Lung (tissue), 12 donors: ENCODE measurements around the gene ALK. TPM values are rescaled to one million over a fixed set of nuclear protein-coding genes. Genes with fewer than 3 reads are reported as not detected.

Experiments
- ATAC-seq: fragments of 200-7000 bp; cut with Tn5 transposase; one replicate; pipeline ENCODE4 v1.9.1; 2020; ENCODE audit warnings: moderate number of reproducible peaks; ENCODE audit not compliant: insufficient read depth, low FRiP score
- DNase-seq, 3 donors: peaks; one replicate each; pipeline ENCODE4 v3.0.0-alpha.2; 2013 to 2017
- H3K27ac ChIP-seq, 2 donors: one replicate each; pipeline ENCODE4 v1.5.1; 2013; ENCODE audit warnings: mild to moderate bottlenecking in 2 of 2, moderate library complexity in 2 of 2, control low read depth in 1 of 2, inconsistent platforms in 1 of 2, low read depth in 1 of 2, low read length in 1 of 2
- H3K27me3 ChIP-seq, 3 donors: one replicate each; pipeline ENCODE4 v1.5.1; 2013; ENCODE audit warnings: low read length in 2 of 3; ENCODE audit not compliant: control insufficient read depth in 3 of 3, insufficient read depth in 3 of 3
- H3K36me3 ChIP-seq, 4 donors: one replicate each; pipeline ENCODE4 v1.5.1; 2013; ENCODE audit warnings: low read length in 4 of 4, mild to moderate bottlenecking in 1 of 4, moderate library complexity in 1 of 4; ENCODE audit not compliant: control insufficient read depth in 4 of 4, insufficient read depth in 4 of 4
- H3K4me1 ChIP-seq, 5 donors: one replicate each; pipeline ENCODE4 v1.5.1; 2013; ENCODE audit warnings: low read length in 5 of 5, mild to moderate bottlenecking in 2 of 5, moderate library complexity in 1 of 5; ENCODE audit not compliant: control insufficient read depth in 5 of 5, insufficient read depth in 5 of 5
- H3K4me3 ChIP-seq: one replicate; pipeline ENCODE4 v1.5.1; 2013; ENCODE audit warnings: mild to moderate bottlenecking, control low read depth, moderate library complexity
- H3K9ac ChIP-seq, 2 donors: one replicate each; pipeline ENCODE4 v1.5.1; 2013; ENCODE audit warnings: low read length in 2 of 2, control low read depth in 1 of 2; ENCODE audit not compliant: insufficient read depth in 1 of 2
- H3K9me3 ChIP-seq, 4 donors: one replicate each; pipeline ENCODE4 v1.5.1; 2013; ENCODE audit warnings: low read length in 3 of 4, mild to moderate bottlenecking in 1 of 4, moderate library complexity in 1 of 4; ENCODE audit not compliant: control insufficient read depth in 4 of 4, insufficient read depth in 3 of 4
- CTCF ChIP-seq: IDR thresholded peaks from 2 replicates; pipeline ENCODE4 v1.5.1; 2012; ENCODE audit warnings: mild to moderate bottlenecking; ENCODE audit errors: control extremely low read depth, extremely low read depth
- WGBS, 2 donors: extraction: QIAGEN DNeasy Blood & Tissue Kit; methylation state at CpG; one replicate each; pipeline ENCODE4 v1.1.7; 2013; 5-methylcytosine and 5-hydroxymethylcytosine counted together
- polyA plus RNA-seq, 2 donors: library from polyadenylated mRNA; stranded (reverse); fragments of 200-250 nt; gene quantifications; one replicate each; pipeline ENCODE4 v1.2.1, GENCODE V29; 2013
- total RNA-seq, 2 donors: library from RNA; depleted of rRNA in 1 of 2; stranded (reverse); fragments of >200 nt in 1 of 2; gene quantifications; one replicate each; pipeline ENCODE4 v1.2.1, GENCODE V29; 2014 to 2021
- donor health status: control.
- donor health status: control.
- donor health status: Bipolar disorder and iron deficiency.
- donor health status: healthy.
- donor health status: DM: yes; HTN: yes; CAD: no.

ALK gene
- total and polyA plus RNA-seq, 4 donors, result 0.09 to 0.25 (median 0.10) TPM; not detected in 1

- H3K4me1 ChIP-seq, result peaks cover 0 to 4% (median 0%) of the 10 kb centered on the region in 5 donors
- no peak overlapping the region for H3K9ac ChIP-seq
- DNase-seq, result no peak
- peaks cover 0 to 5% (median 0%) of the 10 kb centered on the region in 3 donors for H3K27me3 ChIP-seq
- no peak for ATAC-seq
- no peak overlapping the region for H3K4me3 ChIP-seq
- no peaks in the 10 kb centered on the region for H3K36me3 ChIP-seq
- H3K9me3 ChIP-seq, result peaks cover 0 to 3% (median 0%) of the 10 kb centered on the region in 4 donors
- no peak overlapping the region for H3K27ac ChIP-seq
- TF ChIP-seq CTCF, result no peak
- WGBS, 2 donors, result 67 to 76% methylated on average over 9 of the region's 9 CpGs
Measured at GRCh38 chr2:29767606-29768335, 153.6 kb downstream of the ALK start.

- peaks cover 0 to 3% (median 0%) of the 10 kb centered on the region in 4 donors for H3K9me3 ChIP-seq
- WGBS, 2 donors, result 74 to 82% methylated on average over 1 of the region's 1 CpG
- H3K27ac ChIP-seq, result no peak overlapping the region
- H3K9ac ChIP-seq, result no peak overlapping the region
- peaks cover 0 to 5% (median 0%) of the 10 kb centered on the region in 3 donors for H3K27me3 ChIP-seq
- ATAC-seq, result no peak
- DNase-seq, result peak in 2 of 3 donors; percentile 57 to 82
- no peaks in the 10 kb centered on the region for H3K36me3 ChIP-seq
- no peak for TF ChIP-seq CTCF
- H3K4me3 ChIP-seq, result no peak overlapping the region
- peaks cover 0 to 4% (median 0%) of the 10 kb centered on the region in 5 donors for H3K4me1 ChIP-seq
Measured at GRCh38 chr2:29766191-29766590, 155.2 kb downstream of the ALK start.

- ATAC-seq (no peak), DNase-seq (peak; percentile 23 to 84 (median 55))
- no peak overlapping the region for H3K9ac ChIP-seq
- H3K27ac ChIP-seq, result no peak overlapping the region
- H3K4me3 ChIP-seq, result no peak overlapping the region
- no peak for TF ChIP-seq CTCF
- peaks cover 0 to 4% (median 0%) of the 10 kb centered on the region in 5 donors for H3K4me1 ChIP-seq
- 80 to 84% methylated on average over 1 of the region's 1 CpG for WGBS, 2 donors
- peaks cover 0 to 5% (median 0%) of the 10 kb centered on the region in 3 donors for H3K27me3 ChIP-seq
- no peaks in the 10 kb centered on the region for H3K36me3 ChIP-seq
- peaks cover 0 to under 1% (median 0%) of the 10 kb centered on the region in 4 donors for H3K9me3 ChIP-seq
Measured at GRCh38 chr2:29765721-29766120, 155.7 kb downstream of the ALK start.
